Measurements from ENCODE around the gene TCP11X2. TPM values are rescaled to one million over a fixed set of nuclear protein-coding genes. Genes with fewer than 3 reads are reported as not detected.

TCP11X2 gene
- total and polyA plus RNA-seq, 2 donors = not detected

Other genes starting within 250 kb of the TCP11X2 start
- not detected for gene NXF2, start 224.6 kb downstream of the TCP11X2 start, total RNA-seq
- gene NXF2, start 224.6 kb downstream of the TCP11X2 start, polyA plus RNA-seq = not detected
- gene NXF2B, start 31.8 kb downstream of the TCP11X2 start, total RNA-seq = not detected
- gene NXF2B, start 31.8 kb downstream of the TCP11X2 start, polyA plus RNA-seq = not detected
- gene TMSB15A, start 44.9 kb upstream of the TCP11X2 start, total RNA-seq = 28.0 TPM
- 0.85 TPM for gene TMSB15A, start 44.9 kb upstream of the TCP11X2 start, polyA plus RNA-seq
- gene ARMCX5, start 127.7 kb upstream of the TCP11X2 start, total RNA-seq = 24.3 TPM
- gene ARMCX5, start 127.7 kb upstream of the TCP11X2 start, polyA plus RNA-seq = 11.7 TPM
- gene GPRASP1, start 179.7 kb upstream of the TCP11X2 start, total RNA-seq = 32.0 TPM
- gene GPRASP1, start 179.7 kb upstream of the TCP11X2 start, polyA plus RNA-seq = 21.5 TPM
- gene GPRASP2, start 240.6 kb upstream of the TCP11X2 start, total RNA-seq = 44.2 TPM
- 17.7 TPM for gene GPRASP2, start 240.6 kb upstream of the TCP11X2 start, polyA plus RNA-seq
- 14.3 TPM for gene GPRASP3, start 248.9 kb upstream of the TCP11X2 start, total RNA-seq
- 4.4 TPM for gene GPRASP3, start 248.9 kb upstream of the TCP11X2 start, polyA plus RNA-seq